ENCODE data around the gene RSPH9. TPM values are rescaled to one million over a fixed set of nuclear protein-coding genes. Genes with fewer than 3 reads are reported as not detected.

Gene RSPH9
- total RNA-seq, 1 experiment from 2014 or later: 0.28 TPM

DNA sequence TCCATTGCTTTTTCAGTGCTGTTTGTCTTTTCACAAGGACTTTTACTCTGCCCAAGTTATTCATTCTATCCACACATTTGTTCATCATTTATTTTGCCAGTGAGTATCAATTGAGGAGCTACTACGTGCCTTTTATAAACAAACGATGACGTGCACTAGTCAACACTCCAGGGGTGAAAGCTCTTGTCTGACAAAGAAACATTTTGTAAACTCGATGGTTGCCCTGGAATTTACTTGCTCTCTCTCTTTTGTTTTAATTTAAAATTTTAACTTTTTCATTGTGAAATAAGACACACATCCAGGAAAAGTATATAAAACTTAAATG, 51.1 kb downstream of the RSPH9 start:
- intact Hi-C loops (cut with micrococcal nuclease; ENCODE audit: unreplicated experiment): no loop called here
- CTCF ChIA-PET: no interaction called here
- no TSS peak for BruUV-seq (replicated peaks)

GRCh38 chr6:43697421-43697820, 52.6 kb downstream of the RSPH9 start:
- ChIA-PET POLR2A (no interaction called here), CTCF (no interaction called here)
- DNase-seq (ENCODE audit: low read depth, low spot score): no peak
- Histone ChIP-seq H3K9me3 (ENCODE audit: control insufficient read depth, insufficient read depth, low read depth, low read length) (no peaks in the 10 kb centered on the region), H3K27me3 (ENCODE audit: control insufficient read depth, insufficient read depth, low read length) (no peaks in the 10 kb centered on the region), H3K36me3 (ENCODE audit: control insufficient read depth, insufficient read depth, low read length) (no peaks in the 10 kb centered on the region), H3K27ac (ENCODE audit: low read length) (no peak overlapping the region), H3K4me3 (ENCODE audit: low read depth in 2 of 2, low read length in 2 of 2) (no peak overlapping the region), H3K4me1 (ENCODE audit: control insufficient read depth, insufficient read depth, low read length) (peaks cover 14% of the 10 kb centered on the region)
- no peak for ATAC-seq
- BruUV-seq (replicated peaks): no TSS peak
- intact Hi-C loops (cut with micrococcal nuclease; ENCODE audit: unreplicated experiment): no loop called here
- in situ Hi-C loops (cut with HindIII; ENCODE audit: low pct_unique_long_range_greater_than_20kb, low sequenced_read_pairs): no loop called here
- no peak for TF ChIP-seq CTCF (IDR thresholded peaks at IDR 0.05)
- TF ChIP-seq, protein P1, sequence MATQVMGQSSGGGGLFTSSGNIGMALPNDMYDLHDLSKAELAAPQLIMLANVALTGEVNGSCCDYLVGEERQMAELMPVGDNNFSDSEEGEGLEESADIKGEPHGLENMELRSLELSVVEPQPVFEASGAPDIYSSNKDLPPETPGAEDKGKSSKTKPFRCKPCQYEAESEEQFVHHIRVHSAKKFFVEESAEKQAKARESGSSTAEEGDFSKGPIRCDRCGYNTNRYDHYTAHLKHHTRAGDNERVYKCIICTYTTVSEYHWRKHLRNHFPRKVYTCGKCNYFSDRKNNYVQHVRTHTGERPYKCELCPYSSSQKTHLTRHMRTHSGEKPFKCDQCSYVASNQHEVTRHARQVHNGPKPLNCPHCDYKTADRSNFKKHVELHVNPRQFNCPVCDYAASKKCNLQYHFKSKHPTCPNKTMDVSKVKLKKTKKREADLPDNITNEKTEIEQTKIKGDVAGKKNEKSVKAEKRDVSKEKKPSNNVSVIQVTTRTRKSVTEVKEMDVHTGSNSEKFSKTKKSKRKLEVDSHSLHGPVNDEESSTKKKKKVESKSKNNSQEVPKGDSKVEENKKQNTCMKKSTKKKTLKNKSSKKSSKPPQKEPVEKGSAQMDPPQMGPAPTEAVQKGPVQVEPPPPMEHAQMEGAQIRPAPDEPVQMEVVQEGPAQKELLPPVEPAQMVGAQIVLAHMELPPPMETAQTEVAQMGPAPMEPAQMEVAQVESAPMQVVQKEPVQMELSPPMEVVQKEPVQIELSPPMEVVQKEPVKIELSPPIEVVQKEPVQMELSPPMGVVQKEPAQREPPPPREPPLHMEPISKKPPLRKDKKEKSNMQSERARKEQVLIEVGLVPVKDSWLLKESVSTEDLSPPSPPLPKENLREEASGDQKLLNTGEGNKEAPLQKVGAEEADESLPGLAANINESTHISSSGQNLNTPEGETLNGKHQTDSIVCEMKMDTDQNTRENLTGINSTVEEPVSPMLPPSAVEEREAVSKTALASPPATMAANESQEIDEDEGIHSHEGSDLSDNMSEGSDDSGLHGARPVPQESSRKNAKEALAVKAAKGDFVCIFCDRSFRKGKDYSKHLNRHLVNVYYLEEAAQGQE (IDR thresholded peaks at IDR 0.05; ENCODE audit: insufficient read depth in 1 of 2, low read depth in 2 of 2, low read length in 1 of 2): no peak
- TF ChIP-seq TCF7L2 (IDR thresholded peaks at IDR 0.05; ENCODE audit: low read depth, low read length): no peak
- TF ChIP-seq SIN3A (IDR thresholded peaks at IDR 0.05; ENCODE audit: borderline replicate concordance, insufficient read depth, low read depth, low read length): no peak
- no peak for TF ChIP-seq POLR2AphosphoS5 (IDR thresholded peaks at IDR 0.05; ENCODE audit: low read depth, low read length)

More for the DNA sequence above, 51.1 kb downstream of the RSPH9 start:
- ATAC-seq: no peak
- Histone ChIP-seq H3K9me3 (ENCODE audit: control insufficient read depth, insufficient read depth, low read depth, low read length) (no peaks in the 10 kb centered on the region), H3K4me1 (ENCODE audit: control insufficient read depth, insufficient read depth, low read length) (peaks cover 14% of the 10 kb centered on the region), H3K27me3 (ENCODE audit: control insufficient read depth, insufficient read depth, low read length) (no peaks in the 10 kb centered on the region), H3K4me3 (ENCODE audit: low read depth in 2 of 2, low read length in 2 of 2) (no peak overlapping the region), H3K36me3 (ENCODE audit: control insufficient read depth, insufficient read depth, low read length) (no peaks in the 10 kb centered on the region), H3K27ac (ENCODE audit: low read length) (no peak overlapping the region)
- no peak for DNase-seq (ENCODE audit: low read depth, low spot score)
- TF ChIP-seq CTCF (IDR thresholded peaks at IDR 0.05) (no peak), TCF7L2 (IDR thresholded peaks at IDR 0.05; ENCODE audit: low read depth, low read length) (no peak), POLR2AphosphoS5 (IDR thresholded peaks at IDR 0.05; ENCODE audit: low read depth, low read length) (no peak), SIN3A (IDR thresholded peaks at IDR 0.05; ENCODE audit: borderline replicate concordance, insufficient read depth, low read depth, low read length) (no peak)
- TF ChIP-seq, protein P1 (IDR thresholded peaks at IDR 0.05; ENCODE audit: insufficient read depth in 1 of 2, low read depth in 2 of 2, low read length in 1 of 2): no peak
- POLR2A ChIA-PET: interaction anchor here (0.5 kb wide), 1 partner anchor 10 kb away, joined by 8 read pairs; no protein-coding TSS in a partner anchor
- in situ Hi-C loops (cut with HindIII; ENCODE audit: low pct_unique_long_range_greater_than_20kb, low sequenced_read_pairs): no loop called here
